Lower lobe of right lung (tissue), 1 donor: ENCODE measurements around the gene ANO7. TPM values are rescaled to one million over a fixed set of nuclear protein-coding genes. Genes with fewer than 3 reads are reported as not detected.

Experiments used
- total RNA-seq: library from RNA; stranded (reverse); fragmentation: NEBNext Ultra II Directional; extraction: Animal tissue kit (Norgen Biotek cat#: 25700); gene quantifications from one replicate; pipeline ENCODE4 v1.2.1, GENCODE V29; 2021
- donor health status: DM: no; HTN: yes; CAD: no; lungs with severe emphysema.

The ANO7 gene
- total RNA-seq, 1 donor from 2014 or later = 1.3 TPM

Other genes with a start within 250 kb of the ANO7 start
- 36.2 TPM for gene SNED1, start 190.1 kb upstream of the ANO7 start, total RNA-seq
- gene MTERF4, start 86.4 kb upstream of the ANO7 start, total RNA-seq = 32.0 TPM
- 10.8 TPM for gene PASK, start 39.2 kb upstream of the ANO7 start, total RNA-seq
- 58.9 TPM for gene PPP1R7, start 38.2 kb upstream of the ANO7 start, total RNA-seq
- 387 TPM for gene HDLBP, start 127.0 kb downstream of the ANO7 start, total RNA-seq
- 255 TPM for gene SEPTIN2, start 127.2 kb downstream of the ANO7 start, total RNA-seq
- gene FARP2, start 167.6 kb downstream of the ANO7 start, total RNA-seq = 42.4 TPM